Vagina (tissue), 2 donors: ENCODE measurements around the gene RNPEP. TPM values are rescaled to one million over a fixed set of nuclear protein-coding genes. Genes with fewer than 3 reads are reported as not detected.

ENCODE experiments used
- DNase-seq, 2 donors: peaks; one replicate each; pipeline ENCODE4 v3.0.0-alpha.2; 2017; ENCODE audit errors: extremely low spot score in 2 of 2
- H3K27ac ChIP-seq: fragments of 200-600 bp; sonication (generic); one replicate; pipeline ENCODE4 v1.5.1; 2019
- H3K27me3 ChIP-seq: fragments of 200-600 bp; sonication (generic); one replicate; pipeline ENCODE4 v1.5.1; 2019
- H3K36me3 ChIP-seq, 2 donors: fragments of 200-600 bp; sonication (generic); one replicate each; pipeline ENCODE4 v1.5.1; 2017 to 2019
- H3K4me1 ChIP-seq: fragments of 200-600 bp; sonication (generic); one replicate; pipeline ENCODE4 v1.5.1; 2019
- H3K4me3 ChIP-seq, 2 donors: fragments of 200-600 bp; sonication (generic); 1 replicate in 1 of 2; 2 replicates in 1 of 2; pipeline ENCODE4 v1.5.1; 2016 to 2019
- H3K9me3 ChIP-seq: fragments of 200-600 bp; sonication (generic); one replicate; pipeline ENCODE4 v1.5.1; 2019
- POLR2A ChIP-seq, 2 donors: fragments of 450-650 bp; IDR thresholded peaks; one replicate each; pipeline ENCODE4 v1.6.1; 2017; ENCODE audit warnings: antibody characterized with exemption in 2 of 2, mild to moderate bottlenecking in 2 of 2, moderate library complexity in 2 of 2
- POLR2AphosphoS5 ChIP-seq, 2 donors: sonication (generic); formaldehyde crosslinking; IDR thresholded peaks; one replicate each; pipeline ENCODE4 v1.9.0; 2017; ENCODE audit warnings: antibody characterized with exemption in 2 of 2, mild to moderate bottlenecking in 2 of 2, low read depth in 1 of 2; ENCODE audit not compliant: insufficient read depth in 1 of 2
- intact Hi-C: fragments of 100-400 bp; cut with DNase I; formaldehyde crosslinking; loops from one replicate; pipeline ENCODE4 v1.15.1; 2023
- total RNA-seq: library from RNA; depleted of rRNA; stranded (reverse); fragments of >200 nt; gene quantifications from one replicate; pipeline ENCODE4 v1.2.3, GENCODE V29; 2016
- TF ChIP-seq, protein P1 (sequence below), 3 experiments: fragments of 450-650 bp in 2 of 3; fragments of 200-600 bp in 1 of 3; sonication (generic) in 1 of 3; IDR thresholded peaks; one replicate each; pipeline ENCODE4 v1.5.1; 2017 to 2019; ENCODE audit warnings: antibody characterized with exemption in 3 of 3, mild to moderate bottlenecking in 2 of 3, moderate library complexity in 2 of 3

The RNPEP gene
- total RNA-seq, 1 donor from 2014 or later = 97.7 TPM

- Histone ChIP-seq H3K27ac (no peak overlapping the region), H3K4me3 (no peak overlapping the region), H3K4me1 (peaks cover 2% of the 10 kb centered on the region), H3K9me3 (no peaks in the 10 kb centered on the region), H3K36me3 (no peaks in the 10 kb centered on the region), H3K27me3 (no peaks in the 10 kb centered on the region)
- TF ChIP-seq, protein P1, sequence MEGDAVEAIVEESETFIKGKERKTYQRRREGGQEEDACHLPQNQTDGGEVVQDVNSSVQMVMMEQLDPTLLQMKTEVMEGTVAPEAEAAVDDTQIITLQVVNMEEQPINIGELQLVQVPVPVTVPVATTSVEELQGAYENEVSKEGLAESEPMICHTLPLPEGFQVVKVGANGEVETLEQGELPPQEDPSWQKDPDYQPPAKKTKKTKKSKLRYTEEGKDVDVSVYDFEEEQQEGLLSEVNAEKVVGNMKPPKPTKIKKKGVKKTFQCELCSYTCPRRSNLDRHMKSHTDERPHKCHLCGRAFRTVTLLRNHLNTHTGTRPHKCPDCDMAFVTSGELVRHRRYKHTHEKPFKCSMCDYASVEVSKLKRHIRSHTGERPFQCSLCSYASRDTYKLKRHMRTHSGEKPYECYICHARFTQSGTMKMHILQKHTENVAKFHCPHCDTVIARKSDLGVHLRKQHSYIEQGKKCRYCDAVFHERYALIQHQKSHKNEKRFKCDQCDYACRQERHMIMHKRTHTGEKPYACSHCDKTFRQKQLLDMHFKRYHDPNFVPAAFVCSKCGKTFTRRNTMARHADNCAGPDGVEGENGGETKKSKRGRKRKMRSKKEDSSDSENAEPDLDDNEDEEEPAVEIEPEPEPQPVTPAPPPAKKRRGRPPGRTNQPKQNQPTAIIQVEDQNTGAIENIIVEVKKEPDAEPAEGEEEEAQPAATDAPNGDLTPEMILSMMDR (IDR thresholded peaks at IDR 0.05) = no peak
- TF ChIP-seq POLR2A (IDR thresholded peaks at IDR 0.05) (no peak), POLR2AphosphoS5 (IDR thresholded peaks at IDR 0.05; ENCODE audit: insufficient read depth in 1 of 2, low read depth in 1 of 2) (no peak)
- DNase-seq = no peak
- intact Hi-C loops = no loop called here
Observed at GRCh38 chr1:202029171-202029665, 46.8 kb downstream of the RNPEP start.

GRCh38 chr1:202029727-202030126, 47.3 kb downstream of the RNPEP start:
- H3K4me1 ChIP-seq = peaks cover 7% of the 10 kb centered on the region
- H3K27me3 ChIP-seq = no peaks in the 10 kb centered on the region
- H3K9me3 ChIP-seq = no peaks in the 10 kb centered on the region
- no peak overlapping the region for H3K27ac ChIP-seq
- DNase-seq = no peak
- TF ChIP-seq POLR2A (IDR thresholded peaks at IDR 0.05) (no peak), POLR2AphosphoS5 (IDR thresholded peaks at IDR 0.05; ENCODE audit: insufficient read depth in 1 of 2, low read depth in 1 of 2) (no peak)
- TF ChIP-seq, protein P1 (IDR thresholded peaks at IDR 0.05) = no peak
- H3K36me3 ChIP-seq = no peaks in the 10 kb centered on the region
- no peak overlapping the region for H3K4me3 ChIP-seq
- intact Hi-C loops = no loop called here

GRCh38 chr1:202031796-202032195, 49.3 kb downstream of the RNPEP start:
- no peak for DNase-seq
- H3K27me3 ChIP-seq = no peaks in the 10 kb centered on the region
- peaks cover 16% of the 10 kb centered on the region for H3K4me1 ChIP-seq
- H3K27ac ChIP-seq = no peak overlapping the region
- intact Hi-C loops = no loop called here
- no peaks in the 10 kb centered on the region for H3K9me3 ChIP-seq
- no peak overlapping the region for H3K4me3 ChIP-seq
- TF ChIP-seq POLR2A (IDR thresholded peaks at IDR 0.05) (no peak), POLR2AphosphoS5 (IDR thresholded peaks at IDR 0.05; ENCODE audit: insufficient read depth in 1 of 2, low read depth in 1 of 2) (no peak)
- TF ChIP-seq, protein P1 (IDR thresholded peaks at IDR 0.05) = no peak
- H3K36me3 ChIP-seq = no peaks in the 10 kb centered on the region

DNA sequence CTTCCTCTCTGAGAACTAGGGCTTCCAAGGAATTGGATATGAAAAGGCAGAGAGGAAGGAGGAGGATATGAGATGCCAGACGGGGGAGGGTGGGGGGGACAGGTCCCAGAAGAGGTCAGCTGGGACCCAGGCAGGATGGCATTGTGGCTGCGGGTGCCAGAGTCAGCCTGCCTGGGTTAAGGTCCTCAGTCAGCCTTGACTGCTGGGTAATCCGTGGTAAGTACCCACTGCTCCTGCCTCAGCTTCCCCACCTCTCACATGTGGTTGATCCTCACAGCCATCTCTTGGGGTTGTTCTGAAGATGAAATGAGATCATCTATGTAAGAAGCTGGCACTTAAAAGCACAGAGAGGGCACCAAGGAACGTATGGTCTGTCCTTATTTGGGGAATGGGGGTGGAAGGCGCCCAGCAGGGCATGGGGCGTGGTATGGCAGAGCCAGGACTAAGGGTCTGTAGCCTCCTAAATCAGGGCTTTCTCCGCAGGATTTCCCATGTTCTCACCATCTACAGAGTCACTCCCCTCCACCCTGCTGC, 51.8 kb downstream of the RNPEP start:
- DNase-seq = no peak
- Histone ChIP-seq H3K9me3 (no peaks in the 10 kb centered on the region), H3K27me3 (no peaks in the 10 kb centered on the region), H3K4me1 (peaks cover 16% of the 10 kb centered on the region), H3K27ac (peak overlapping the region; percentile 61), H3K36me3 (no peaks in the 10 kb centered on the region), H3K4me3 (no peak overlapping the region)
- TF ChIP-seq POLR2A (IDR thresholded peaks at IDR 0.05) = no peak
- TF ChIP-seq POLR2AphosphoS5 (IDR thresholded peaks at IDR 0.05; ENCODE audit: insufficient read depth in 1 of 2, low read depth in 1 of 2) = no peak
- TF ChIP-seq, protein P1 (IDR thresholded peaks at IDR 0.05) = no peak
- intact Hi-C loops = no loop called here

GRCh38 chr1:202034683-202035462, 52.4 kb downstream of the RNPEP start:
- Histone ChIP-seq H3K36me3 (no peaks in the 10 kb centered on the region), H3K4me1 (peaks cover 16% of the 10 kb centered on the region), H3K4me3 (no peak overlapping the region), H3K27ac (peak overlapping the region; percentile 61), H3K9me3 (no peaks in the 10 kb centered on the region), H3K27me3 (no peaks in the 10 kb centered on the region)
- DNase-seq = peak in 1 of 2 donors; percentile 97
- TF ChIP-seq POLR2AphosphoS5 (IDR thresholded peaks at IDR 0.05; ENCODE audit: insufficient read depth in 1 of 2, low read depth in 1 of 2) = peak; percentile 37 to 70
- TF ChIP-seq, protein P1 (IDR thresholded peaks at IDR 0.05) = no peak
- intact Hi-C loops = no loop called here
